ENCODE results near the gene ACE. TPM values are rescaled to one million over a fixed set of nuclear protein-coding genes. Genes with fewer than 3 reads are reported as not detected.
"Not testable (repeated sequence)": the region's sequence is repeated elsewhere in the genome, so short reads cannot be mapped to it uniquely, and the experiment has no call there.

The ACE gene
- total RNA-seq, 4 donors from 2014 or later = 4.2 to 20.2 (median 12.0) TPM

GRCh38 chr17:63458478-63458877, 18.4 kb upstream of the ACE start:
- no peak for ATAC-seq (ENCODE audit: low FRiP score)
- DNase-seq (ENCODE audit: low spot score) = no peak
- no peak for TF ChIP-seq CTCF (IDR thresholded peaks at IDR 0.05)

DNA sequence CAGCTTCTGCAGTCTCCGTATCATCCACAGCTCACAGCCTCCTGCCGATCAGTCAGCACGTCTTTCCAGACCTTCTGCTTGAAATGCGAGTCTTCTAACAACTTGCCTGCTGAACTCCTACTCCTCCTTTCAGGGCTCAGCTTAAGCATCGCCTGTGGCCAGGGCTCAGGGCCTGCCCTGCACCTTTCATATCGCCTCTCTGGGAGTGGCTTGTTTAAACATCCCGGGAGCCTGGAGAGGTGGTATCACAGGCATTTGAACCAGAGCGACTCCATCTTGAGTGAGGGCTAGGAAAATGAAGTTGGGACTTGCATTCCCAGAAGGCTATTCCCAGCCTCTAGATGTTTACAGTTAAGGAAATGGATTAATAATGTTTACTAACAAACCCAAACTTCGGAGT, 16.8 kb upstream of the ACE start:
- no peak for ATAC-seq (ENCODE audit: low FRiP score)
- no peak for DNase-seq (ENCODE audit: low spot score)

GRCh38 chr17:63463771-63464170, 13.1 kb upstream of the ACE start:
- no peak for ATAC-seq (ENCODE audit: low FRiP score)
- DNase-seq (ENCODE audit: low spot score) = no peak

More for the DNA sequence above, 16.8 kb upstream of the ACE start:
- TF ChIP-seq CTCF (IDR thresholded peaks at IDR 0.05) = no peak

DNA sequence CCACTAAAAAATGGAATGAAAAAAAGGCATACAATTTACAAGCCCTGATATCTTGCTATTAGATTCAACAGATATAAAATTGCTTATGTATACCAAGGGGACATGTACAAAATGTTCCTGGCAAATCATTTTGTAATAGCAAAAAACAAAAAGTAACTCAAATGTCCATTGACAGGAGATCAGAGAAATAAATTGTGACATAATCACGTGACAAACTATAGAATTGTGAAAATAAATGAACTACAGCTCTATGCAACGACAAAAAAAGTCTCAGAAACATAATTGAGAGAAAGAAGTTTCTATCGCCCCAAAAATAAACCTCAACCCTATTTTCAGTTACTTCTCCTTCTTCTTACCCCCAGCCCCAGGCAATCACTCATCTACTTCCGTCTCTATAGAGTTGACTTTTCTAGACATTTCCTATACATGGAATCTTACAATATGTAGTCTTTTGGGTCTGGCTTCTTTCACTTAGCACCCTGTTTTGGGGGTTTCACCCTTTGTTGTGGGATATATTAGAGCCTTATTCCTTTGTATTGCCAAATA, 12.1 kb upstream of the ACE start:
- ATAC-seq (ENCODE audit: low FRiP score) (no peak), DNase-seq (ENCODE audit: low spot score) (no peak)
- no peak for TF ChIP-seq CTCF (IDR thresholded peaks at IDR 0.05)

More at GRCh38 chr17:63463771-63464170, 13.1 kb upstream of the ACE start:
- TF ChIP-seq CTCF (IDR thresholded peaks at IDR 0.05) = no peak

- ATAC-seq (ENCODE audit: low FRiP score); DNase-seq (ENCODE audit: low spot score): not testable (repeated sequence)
Measured at GRCh38 chr17:63468099-63468498, 8.8 kb upstream of the ACE start.

DNA sequence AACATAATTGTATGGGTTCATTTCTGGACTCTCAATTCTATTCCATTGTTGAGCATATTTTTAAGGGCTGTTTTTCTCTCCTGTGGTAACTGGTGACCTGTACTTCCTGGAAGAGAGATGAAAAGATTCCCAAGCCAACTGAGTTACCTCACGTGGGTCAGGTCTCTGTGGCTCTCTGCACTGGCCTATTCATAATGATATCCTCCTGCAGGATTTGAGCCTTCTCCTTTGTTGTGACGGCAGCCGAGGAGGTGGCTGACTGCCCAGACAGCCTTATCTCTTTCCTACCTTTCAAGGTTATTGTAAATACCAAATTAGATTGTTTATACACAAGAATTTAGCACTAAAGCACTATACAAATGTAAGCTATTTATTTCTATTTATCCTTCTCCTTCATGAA, 2.7 kb upstream of the ACE start:
- ATAC-seq (ENCODE audit: low FRiP score) = no peak
- no peak for TF ChIP-seq CTCF (IDR thresholded peaks at IDR 0.05)
- DNase-seq (ENCODE audit: low spot score) = no peak

GRCh38 chr17:63474586-63475460, 2.0 kb upstream of the ACE start:
- ATAC-seq (ENCODE audit: low FRiP score) (no peak), DNase-seq (ENCODE audit: low spot score) (no peak)
- TF ChIP-seq CTCF (IDR thresholded peaks at IDR 0.05) = no peak

Measured in omental fat pad (tissue), 4 donors.